Mesothelial cell of epicardium (in vitro differentiated cells): ENCODE measurements around the gene ISX. TPM values are rescaled to one million over a fixed set of nuclear protein-coding genes. Genes with fewer than 3 reads are reported as not detected.

ENCODE experiments used
- DNase-seq, 2 experiments: peaks; one replicate each; pipeline ENCODE4 v3.0.0; 2021; ENCODE audit warnings: low spot score in 2 of 2; ENCODE audit not compliant: unreplicated experiment in 2 of 2
- H3K27ac Mint-ChIP-seq: 2 replicates; pipeline ENCODE4 v1.8.0; 2021; ENCODE audit warnings: mixed read lengths
- H3K27me3 Mint-ChIP-seq: 2 replicates; pipeline ENCODE4 v1.8.0; 2021; ENCODE audit warnings: low read depth, mixed read lengths
- H3K36me3 Mint-ChIP-seq: 2 replicates; pipeline ENCODE4 v1.8.0; 2021; ENCODE audit warnings: mixed read lengths
- H3K4me1 Mint-ChIP-seq: 2 replicates; pipeline ENCODE4 v1.8.0; 2021; ENCODE audit warnings: mixed read lengths
- H3K4me3 Mint-ChIP-seq: 2 replicates; pipeline ENCODE4 v1.8.0; 2021; ENCODE audit warnings: mild to moderate bottlenecking, moderate library complexity, mixed read lengths
- H3K9me3 Mint-ChIP-seq: 2 replicates; pipeline ENCODE4 v1.8.0; 2021; ENCODE audit warnings: mixed read lengths
- total RNA-seq: library from RNA; stranded (reverse); gene quantifications from 3 replicates; pipeline ENCODE4 v1.2.1, GENCODE V29; 2021
- TF ChIP-seq, protein P1 (sequence below): fragments of 200-600 bp; sonication (generic); IDR thresholded peaks from one replicate; pipeline ENCODE4 v1.5.0; 2021; ENCODE audit warnings: antibody characterized with exemption; ENCODE audit not compliant: unreplicated experiment

Gene ISX
- total RNA-seq, 1 donor from 2014 or later: 1.9 TPM

DNA sequence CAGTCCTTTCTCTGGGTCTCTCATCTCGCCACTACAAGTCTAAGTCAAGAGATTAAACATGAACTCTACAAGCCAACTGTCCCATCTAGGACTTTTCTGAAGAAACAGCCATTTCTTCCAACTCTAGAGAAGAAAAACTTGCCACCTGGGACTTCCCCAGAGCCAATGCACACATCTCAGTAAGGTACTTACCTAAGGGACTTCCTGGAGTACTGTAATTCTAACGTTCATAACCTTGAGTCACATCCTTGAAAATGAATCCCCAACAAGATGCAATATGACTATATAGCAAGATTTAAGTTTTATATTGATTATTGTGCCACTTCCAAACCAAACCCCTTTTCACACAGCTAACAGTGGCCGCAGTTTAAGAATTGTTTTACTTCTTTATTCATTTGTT, 11.9 kb upstream of the ISX start:
- peaks cover 13% of the 10 kb centered on the region for H3K27me3 Mint-ChIP-seq
- TF ChIP-seq, protein P1, sequence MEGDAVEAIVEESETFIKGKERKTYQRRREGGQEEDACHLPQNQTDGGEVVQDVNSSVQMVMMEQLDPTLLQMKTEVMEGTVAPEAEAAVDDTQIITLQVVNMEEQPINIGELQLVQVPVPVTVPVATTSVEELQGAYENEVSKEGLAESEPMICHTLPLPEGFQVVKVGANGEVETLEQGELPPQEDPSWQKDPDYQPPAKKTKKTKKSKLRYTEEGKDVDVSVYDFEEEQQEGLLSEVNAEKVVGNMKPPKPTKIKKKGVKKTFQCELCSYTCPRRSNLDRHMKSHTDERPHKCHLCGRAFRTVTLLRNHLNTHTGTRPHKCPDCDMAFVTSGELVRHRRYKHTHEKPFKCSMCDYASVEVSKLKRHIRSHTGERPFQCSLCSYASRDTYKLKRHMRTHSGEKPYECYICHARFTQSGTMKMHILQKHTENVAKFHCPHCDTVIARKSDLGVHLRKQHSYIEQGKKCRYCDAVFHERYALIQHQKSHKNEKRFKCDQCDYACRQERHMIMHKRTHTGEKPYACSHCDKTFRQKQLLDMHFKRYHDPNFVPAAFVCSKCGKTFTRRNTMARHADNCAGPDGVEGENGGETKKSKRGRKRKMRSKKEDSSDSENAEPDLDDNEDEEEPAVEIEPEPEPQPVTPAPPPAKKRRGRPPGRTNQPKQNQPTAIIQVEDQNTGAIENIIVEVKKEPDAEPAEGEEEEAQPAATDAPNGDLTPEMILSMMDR: no peak

GRCh38 chr22:35056486-35056885, 9.5 kb upstream of the ISX start:
- no peak overlapping the region for H3K27ac Mint-ChIP-seq
- peaks cover 5% of the 10 kb centered on the region for H3K4me1 Mint-ChIP-seq
- TF ChIP-seq, protein P1: no peak
- no peak for DNase-seq
- peaks cover 9% of the 10 kb centered on the region for H3K27me3 Mint-ChIP-seq
- peaks cover 9% of the 10 kb centered on the region for H3K9me3 Mint-ChIP-seq
- H3K4me3 Mint-ChIP-seq: no peak overlapping the region
- no peaks in the 10 kb centered on the region for H3K36me3 Mint-ChIP-seq

More for the DNA sequence above, 11.9 kb upstream of the ISX start:
- Mint-ChIP-seq H3K27ac (no peak overlapping the region), H3K4me3 (no peak overlapping the region), H3K36me3 (no peaks in the 10 kb centered on the region), H3K9me3 (peaks cover 15% of the 10 kb centered on the region), H3K4me1 (peaks cover 3% of the 10 kb centered on the region)
- DNase-seq: no peak

DNA sequence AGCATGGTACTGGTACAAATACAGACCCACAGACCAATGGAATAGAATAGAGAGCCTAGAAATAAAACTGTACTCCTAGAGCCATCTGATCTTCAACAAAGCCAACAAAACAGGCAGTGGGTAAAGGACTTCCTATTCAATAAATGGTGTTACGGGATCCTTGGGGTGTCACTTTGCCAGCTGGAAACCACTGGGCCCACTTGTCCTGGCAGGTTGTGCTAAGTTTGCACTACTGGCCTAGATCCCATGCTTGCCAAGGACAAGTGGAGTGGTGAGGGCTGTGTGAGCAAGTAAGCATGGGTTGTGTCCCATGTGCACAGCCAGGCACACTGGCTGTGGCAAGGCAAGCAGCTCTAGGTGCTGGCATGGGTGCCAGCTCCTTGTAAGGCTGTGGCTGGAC, 8.8 kb upstream of the ISX start:
- no peaks in the 10 kb centered on the region for H3K36me3 Mint-ChIP-seq
- DNase-seq: no peak
- H3K27me3 Mint-ChIP-seq: peaks cover 9% of the 10 kb centered on the region
- peaks cover 7% of the 10 kb centered on the region for H3K4me1 Mint-ChIP-seq
- peaks cover 11% of the 10 kb centered on the region for H3K9me3 Mint-ChIP-seq
- H3K27ac Mint-ChIP-seq: no peak overlapping the region
- TF ChIP-seq, protein P1: no peak
- no peak overlapping the region for H3K4me3 Mint-ChIP-seq

DNA sequence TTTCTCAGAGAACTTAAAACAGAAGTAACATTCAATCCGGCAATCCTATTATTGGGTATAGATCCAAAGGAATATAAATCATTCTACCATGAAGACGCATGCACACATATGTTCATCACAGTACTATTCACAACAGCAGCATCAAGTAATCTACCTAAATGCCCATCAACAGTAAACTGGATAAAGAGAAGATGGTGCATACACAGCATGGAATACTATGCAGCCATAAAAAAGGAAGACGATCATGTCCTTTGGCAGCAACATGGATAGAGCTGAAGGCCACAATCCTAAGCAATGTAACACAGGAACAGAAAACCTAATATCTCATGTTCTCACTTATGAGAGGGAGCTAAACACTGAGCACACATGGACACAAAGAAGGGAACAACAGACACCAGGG, 6.3 kb upstream of the ISX start:
- no peak for DNase-seq
- peaks cover 14% of the 10 kb centered on the region for H3K9me3 Mint-ChIP-seq
- no peaks in the 10 kb centered on the region for H3K36me3 Mint-ChIP-seq
- peaks cover 5% of the 10 kb centered on the region for H3K4me1 Mint-ChIP-seq
- TF ChIP-seq, protein P1: no peak
- no peak overlapping the region for H3K4me3 Mint-ChIP-seq
- peaks cover 9% of the 10 kb centered on the region for H3K27me3 Mint-ChIP-seq
- no peak overlapping the region for H3K27ac Mint-ChIP-seq

- Mint-ChIP-seq H3K36me3 (no peaks in the 10 kb centered on the region), H3K27me3 (no peaks in the 10 kb centered on the region), H3K27ac (no peak overlapping the region), H3K4me1 (peaks cover 30% of the 10 kb centered on the region), H3K4me3 (no peak overlapping the region), H3K9me3 (peaks cover 7% of the 10 kb centered on the region)
- DNase-seq: no peak
- TF ChIP-seq, protein P1: no peak
Observed at GRCh38 chr22:35064664-35065063, 1.3 kb upstream of the ISX start.

- H3K27ac Mint-ChIP-seq: peak overlapping the region; percentile 90
- H3K4me3 Mint-ChIP-seq: no peak overlapping the region
- peaks cover 30% of the 10 kb centered on the region for H3K4me1 Mint-ChIP-seq
- TF ChIP-seq, protein P1: no peak
- no peaks in the 10 kb centered on the region for H3K36me3 Mint-ChIP-seq
- no peaks in the 10 kb centered on the region for H3K27me3 Mint-ChIP-seq
- peaks cover 5% of the 10 kb centered on the region for H3K9me3 Mint-ChIP-seq
- DNase-seq: no peak
Observed at GRCh38 chr22:35065183-35065582, 775 bp upstream of the ISX start.
